Mammary epithelial cell (primary cell): ENCODE results near the gene KCNG2.

Experiments used
- CTCF ChIP-seq, 2 donors: IDR thresholded peaks in 1 of 2; conservative IDR thresholded peaks in 1 of 2; 2 replicates each; pipeline ENCODE4 v1.5.1; 2011 to 2012; ENCODE audit warnings: inconsistent platforms in 2 of 2, low read length in 2 of 2, mild to moderate bottlenecking in 2 of 2, control low read depth in 1 of 2, low read depth in 1 of 2; ENCODE audit not compliant: insufficient read depth in 1 of 2; ENCODE audit errors: extremely low read depth in 1 of 2
- EZH2 ChIP-seq: IDR thresholded peaks from 2 replicates; pipeline ENCODE4 v1.6.1; 2012; ENCODE audit warnings: low read length, inconsistent platforms, borderline replicate concordance

- no peak for TF ChIP-seq EZH2
- TF ChIP-seq CTCF (conservative IDR thresholded peaks at IDR 0.05 in 1 of 2, IDR thresholded peaks at IDR 0.05 in 1 of 2; ENCODE audit: extremely low read depth in 1 of 2, insufficient read depth in 1 of 2, low read depth in 1 of 2, low read length in 2 of 2): no peak
Observed at GRCh38 chr18:79871026-79871390, 73.3 kb downstream of the KCNG2 start.
